Measurements from ENCODE around the gene C11orf97.

- TF ChIP-seq, protein P1, sequence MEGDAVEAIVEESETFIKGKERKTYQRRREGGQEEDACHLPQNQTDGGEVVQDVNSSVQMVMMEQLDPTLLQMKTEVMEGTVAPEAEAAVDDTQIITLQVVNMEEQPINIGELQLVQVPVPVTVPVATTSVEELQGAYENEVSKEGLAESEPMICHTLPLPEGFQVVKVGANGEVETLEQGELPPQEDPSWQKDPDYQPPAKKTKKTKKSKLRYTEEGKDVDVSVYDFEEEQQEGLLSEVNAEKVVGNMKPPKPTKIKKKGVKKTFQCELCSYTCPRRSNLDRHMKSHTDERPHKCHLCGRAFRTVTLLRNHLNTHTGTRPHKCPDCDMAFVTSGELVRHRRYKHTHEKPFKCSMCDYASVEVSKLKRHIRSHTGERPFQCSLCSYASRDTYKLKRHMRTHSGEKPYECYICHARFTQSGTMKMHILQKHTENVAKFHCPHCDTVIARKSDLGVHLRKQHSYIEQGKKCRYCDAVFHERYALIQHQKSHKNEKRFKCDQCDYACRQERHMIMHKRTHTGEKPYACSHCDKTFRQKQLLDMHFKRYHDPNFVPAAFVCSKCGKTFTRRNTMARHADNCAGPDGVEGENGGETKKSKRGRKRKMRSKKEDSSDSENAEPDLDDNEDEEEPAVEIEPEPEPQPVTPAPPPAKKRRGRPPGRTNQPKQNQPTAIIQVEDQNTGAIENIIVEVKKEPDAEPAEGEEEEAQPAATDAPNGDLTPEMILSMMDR (conservative IDR thresholded peaks at IDR 0.05; ENCODE audit: low read depth in 2 of 2), result no peak
- no peak for TF ChIP-seq POLR2AphosphoS5 (IDR thresholded peaks at IDR 0.05; ENCODE audit: low read depth)
- no peak for TF ChIP-seq CREB1 (CRISPR knock-in tag; IDR thresholded peaks at IDR 0.05; ENCODE audit: low read depth)
- no peak for TF ChIP-seq EZH2 (IDR thresholded peaks at IDR 0.05; ENCODE audit: low read depth, unreplicated experiment)
- no peak for TF ChIP-seq EZH2phosphoT487 (IDR thresholded peaks at IDR 0.05; ENCODE audit: unreplicated experiment)
- TF ChIP-seq, protein P2, sequence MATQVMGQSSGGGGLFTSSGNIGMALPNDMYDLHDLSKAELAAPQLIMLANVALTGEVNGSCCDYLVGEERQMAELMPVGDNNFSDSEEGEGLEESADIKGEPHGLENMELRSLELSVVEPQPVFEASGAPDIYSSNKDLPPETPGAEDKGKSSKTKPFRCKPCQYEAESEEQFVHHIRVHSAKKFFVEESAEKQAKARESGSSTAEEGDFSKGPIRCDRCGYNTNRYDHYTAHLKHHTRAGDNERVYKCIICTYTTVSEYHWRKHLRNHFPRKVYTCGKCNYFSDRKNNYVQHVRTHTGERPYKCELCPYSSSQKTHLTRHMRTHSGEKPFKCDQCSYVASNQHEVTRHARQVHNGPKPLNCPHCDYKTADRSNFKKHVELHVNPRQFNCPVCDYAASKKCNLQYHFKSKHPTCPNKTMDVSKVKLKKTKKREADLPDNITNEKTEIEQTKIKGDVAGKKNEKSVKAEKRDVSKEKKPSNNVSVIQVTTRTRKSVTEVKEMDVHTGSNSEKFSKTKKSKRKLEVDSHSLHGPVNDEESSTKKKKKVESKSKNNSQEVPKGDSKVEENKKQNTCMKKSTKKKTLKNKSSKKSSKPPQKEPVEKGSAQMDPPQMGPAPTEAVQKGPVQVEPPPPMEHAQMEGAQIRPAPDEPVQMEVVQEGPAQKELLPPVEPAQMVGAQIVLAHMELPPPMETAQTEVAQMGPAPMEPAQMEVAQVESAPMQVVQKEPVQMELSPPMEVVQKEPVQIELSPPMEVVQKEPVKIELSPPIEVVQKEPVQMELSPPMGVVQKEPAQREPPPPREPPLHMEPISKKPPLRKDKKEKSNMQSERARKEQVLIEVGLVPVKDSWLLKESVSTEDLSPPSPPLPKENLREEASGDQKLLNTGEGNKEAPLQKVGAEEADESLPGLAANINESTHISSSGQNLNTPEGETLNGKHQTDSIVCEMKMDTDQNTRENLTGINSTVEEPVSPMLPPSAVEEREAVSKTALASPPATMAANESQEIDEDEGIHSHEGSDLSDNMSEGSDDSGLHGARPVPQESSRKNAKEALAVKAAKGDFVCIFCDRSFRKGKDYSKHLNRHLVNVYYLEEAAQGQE (IDR thresholded peaks at IDR 0.05; ENCODE audit: unreplicated experiment), result no peak
- TF ChIP-seq, protein P3, sequence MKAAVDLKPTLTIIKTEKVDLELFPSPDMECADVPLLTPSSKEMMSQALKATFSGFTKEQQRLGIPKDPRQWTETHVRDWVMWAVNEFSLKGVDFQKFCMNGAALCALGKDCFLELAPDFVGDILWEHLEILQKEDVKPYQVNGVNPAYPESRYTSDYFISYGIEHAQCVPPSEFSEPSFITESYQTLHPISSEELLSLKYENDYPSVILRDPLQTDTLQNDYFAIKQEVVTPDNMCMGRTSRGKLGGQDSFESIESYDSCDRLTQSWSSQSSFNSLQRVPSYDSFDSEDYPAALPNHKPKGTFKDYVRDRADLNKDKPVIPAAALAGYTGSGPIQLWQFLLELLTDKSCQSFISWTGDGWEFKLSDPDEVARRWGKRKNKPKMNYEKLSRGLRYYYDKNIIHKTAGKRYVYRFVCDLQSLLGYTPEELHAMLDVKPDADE (IDR thresholded peaks at IDR 0.05), result no peak
- TF ChIP-seq NANOG (IDR thresholded peaks at IDR 0.05; ENCODE audit: borderline replicate concordance), result no peak
- TF ChIP-seq ZNF331 (CRISPR knock-in tag; IDR thresholded peaks at IDR 0.05; ENCODE audit: low read depth), result no peak
Measured at GRCh38 chr11:94568200-94568599, 55.9 kb downstream of the C11orf97 start.

Measured in GM23338 (cell line).